ENCODE data around the gene CDH23. TPM values are rescaled to one million over a fixed set of nuclear protein-coding genes. Genes with fewer than 3 reads are reported as not detected.

Gene CDH23
- total RNA-seq, 1 donor: 0.36 TPM

DNA sequence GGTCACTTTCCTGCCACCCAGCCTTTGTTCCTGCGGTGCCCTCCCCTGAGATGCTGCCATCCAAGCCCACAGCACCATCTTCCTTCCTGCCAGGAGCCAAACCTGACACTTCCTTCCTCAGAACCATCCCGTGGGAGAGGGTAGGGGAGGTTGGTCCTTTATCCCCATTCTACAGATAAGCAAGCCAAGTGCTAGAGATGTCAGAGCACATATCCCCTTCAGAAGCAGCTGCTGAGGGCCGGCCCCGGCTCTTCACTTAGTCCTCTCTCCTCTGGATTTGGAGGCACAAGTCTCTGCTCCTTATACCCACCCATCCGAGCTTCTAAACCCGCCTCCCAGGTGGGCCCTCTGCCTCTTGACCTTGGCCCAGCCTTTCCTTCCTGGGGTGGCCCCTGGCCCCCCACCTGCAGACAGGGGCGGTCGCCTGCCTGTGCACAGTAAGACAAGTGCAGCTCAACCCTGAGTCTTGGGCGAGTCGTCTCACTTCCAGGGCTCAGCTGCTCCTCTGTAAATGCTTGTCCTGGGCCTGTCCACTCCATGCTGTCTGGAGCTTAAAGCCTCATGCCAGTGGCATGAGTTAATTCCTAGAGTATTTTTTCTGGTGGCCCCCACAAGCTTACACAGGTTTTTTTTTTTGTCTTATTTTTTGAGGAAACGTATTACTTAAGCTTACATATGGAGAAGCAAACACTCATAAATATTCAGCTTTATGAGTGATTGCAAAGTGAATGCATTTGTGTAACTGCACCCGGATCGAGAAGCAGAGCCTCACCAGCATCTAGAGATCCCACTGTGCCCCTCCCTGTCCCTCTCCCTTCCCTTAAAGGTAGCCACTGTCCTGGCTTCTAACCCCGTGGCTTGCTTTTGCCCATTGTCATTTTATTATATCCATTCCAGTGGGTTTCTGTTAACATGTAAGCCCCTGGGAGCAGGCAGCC, 125.1 kb downstream of the CDH23 start:
- H3K4me1 ChIP-seq (ENCODE audit: insufficient read depth, low read length): no peaks in the 10 kb centered on the region
- H2AFZ ChIP-seq (ENCODE audit: low read length): no peak overlapping the region
- TF ChIP-seq, protein P1, sequence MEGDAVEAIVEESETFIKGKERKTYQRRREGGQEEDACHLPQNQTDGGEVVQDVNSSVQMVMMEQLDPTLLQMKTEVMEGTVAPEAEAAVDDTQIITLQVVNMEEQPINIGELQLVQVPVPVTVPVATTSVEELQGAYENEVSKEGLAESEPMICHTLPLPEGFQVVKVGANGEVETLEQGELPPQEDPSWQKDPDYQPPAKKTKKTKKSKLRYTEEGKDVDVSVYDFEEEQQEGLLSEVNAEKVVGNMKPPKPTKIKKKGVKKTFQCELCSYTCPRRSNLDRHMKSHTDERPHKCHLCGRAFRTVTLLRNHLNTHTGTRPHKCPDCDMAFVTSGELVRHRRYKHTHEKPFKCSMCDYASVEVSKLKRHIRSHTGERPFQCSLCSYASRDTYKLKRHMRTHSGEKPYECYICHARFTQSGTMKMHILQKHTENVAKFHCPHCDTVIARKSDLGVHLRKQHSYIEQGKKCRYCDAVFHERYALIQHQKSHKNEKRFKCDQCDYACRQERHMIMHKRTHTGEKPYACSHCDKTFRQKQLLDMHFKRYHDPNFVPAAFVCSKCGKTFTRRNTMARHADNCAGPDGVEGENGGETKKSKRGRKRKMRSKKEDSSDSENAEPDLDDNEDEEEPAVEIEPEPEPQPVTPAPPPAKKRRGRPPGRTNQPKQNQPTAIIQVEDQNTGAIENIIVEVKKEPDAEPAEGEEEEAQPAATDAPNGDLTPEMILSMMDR (IDR thresholded peaks at IDR 0.05; ENCODE audit: extremely low read depth, low read depth, low read length): no peak
- H4K20me1 ChIP-seq (ENCODE audit: insufficient read depth, low read length): no peaks in the 10 kb centered on the region
- no peak overlapping the region for H3K4me2 ChIP-seq (ENCODE audit: insufficient read depth, low read length)
- H3K79me2 ChIP-seq (ENCODE audit: insufficient read depth, low read length): no peaks in the 10 kb centered on the region
- H3K36me3 ChIP-seq (ENCODE audit: insufficient read depth, low read length): no peaks in the 10 kb centered on the region
- peak; percentile 54 for DNase-seq (ENCODE audit: insufficient read length, low spot score, missing footprints)
- peaks cover 20% of the 10 kb centered on the region for H3K27me3 ChIP-seq (ENCODE audit: insufficient read depth, low read length)
- H3K9me3 ChIP-seq (ENCODE audit: low read depth, low read length): no peaks in the 10 kb centered on the region
- H3K27ac ChIP-seq (ENCODE audit: low read depth, low read length): no peak overlapping the region
- no peak overlapping the region for H3K4me3 ChIP-seq (ENCODE audit: insufficient read depth, low read length)

DNA sequence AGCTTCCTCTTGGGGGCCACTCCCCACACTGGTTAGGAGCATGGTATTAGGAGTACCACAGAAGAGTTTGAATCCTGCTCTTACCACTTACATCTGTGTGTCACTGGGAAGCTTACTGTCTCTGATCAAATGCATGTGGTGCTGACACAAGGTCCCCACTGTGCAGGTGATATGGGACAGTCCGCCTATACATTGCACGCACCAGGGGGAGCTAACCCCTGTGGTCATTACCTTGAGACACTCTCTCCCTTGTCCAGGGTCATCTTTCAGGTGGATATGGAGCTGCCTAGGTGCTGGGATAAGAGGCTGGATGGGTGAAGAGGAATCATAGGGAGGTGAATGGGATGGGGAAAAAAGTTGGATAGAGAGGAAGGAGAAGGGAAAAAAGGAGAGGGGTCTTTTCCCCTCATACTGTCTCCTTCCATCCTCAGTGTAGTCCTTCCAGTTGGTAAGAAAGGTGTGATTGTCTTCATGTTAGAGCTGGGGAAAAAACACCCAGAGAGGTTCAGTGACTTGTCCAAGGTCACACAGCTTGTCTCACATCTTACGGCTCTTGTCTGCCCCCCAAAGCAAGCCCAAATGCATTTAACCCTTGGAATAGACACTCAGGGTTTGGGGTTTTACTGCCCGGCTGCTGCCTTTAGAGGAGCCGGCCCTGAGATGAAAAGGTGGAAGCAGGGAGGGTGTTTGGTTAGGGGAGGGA, 125.9 kb downstream of the CDH23 start:
- Histone ChIP-seq H3K4me3 (ENCODE audit: insufficient read depth, low read length) (no peak overlapping the region), H3K79me2 (ENCODE audit: insufficient read depth, low read length) (no peaks in the 10 kb centered on the region), H3K36me3 (ENCODE audit: insufficient read depth, low read length) (no peaks in the 10 kb centered on the region), H3K27me3 (ENCODE audit: insufficient read depth, low read length) (peaks cover 20% of the 10 kb centered on the region), H3K27ac (ENCODE audit: low read depth, low read length) (no peak overlapping the region), H2AFZ (ENCODE audit: low read length) (no peak overlapping the region), H3K4me1 (ENCODE audit: insufficient read depth, low read length) (no peaks in the 10 kb centered on the region), H4K20me1 (ENCODE audit: insufficient read depth, low read length) (no peaks in the 10 kb centered on the region), H3K4me2 (ENCODE audit: insufficient read depth, low read length) (no peak overlapping the region), H3K9me3 (ENCODE audit: low read depth, low read length) (no peaks in the 10 kb centered on the region)
- DNase-seq (ENCODE audit: insufficient read length, low spot score, missing footprints): no peak
- TF ChIP-seq, protein P1 (IDR thresholded peaks at IDR 0.05; ENCODE audit: extremely low read depth, low read depth, low read length): no peak

DNA sequence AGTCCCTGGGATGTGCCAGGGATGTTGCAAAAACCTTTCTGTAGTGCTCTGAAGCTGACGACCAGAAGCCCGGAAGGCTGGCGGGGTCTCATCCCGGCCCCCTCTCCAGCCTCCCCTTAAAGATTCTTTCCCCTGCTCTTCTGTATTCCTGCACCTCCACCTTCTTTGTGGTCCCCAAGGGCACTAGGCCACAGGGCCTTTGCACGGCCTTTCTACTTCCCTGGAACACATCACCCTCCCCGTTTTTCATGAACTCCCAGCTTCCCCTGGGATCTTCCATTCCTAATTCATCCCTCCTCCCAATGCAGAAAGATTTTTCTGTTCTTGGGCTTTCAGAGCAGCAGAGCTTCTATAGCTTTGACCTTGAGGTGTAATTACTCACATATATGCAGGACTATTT, 127.0 kb downstream of the CDH23 start:
- TF ChIP-seq, protein P1 (IDR thresholded peaks at IDR 0.05; ENCODE audit: extremely low read depth, low read depth, low read length): no peak
- H2AFZ ChIP-seq (ENCODE audit: low read length): no peak overlapping the region
- no peaks in the 10 kb centered on the region for H4K20me1 ChIP-seq (ENCODE audit: insufficient read depth, low read length)
- H3K27ac ChIP-seq (ENCODE audit: low read depth, low read length): no peak overlapping the region
- H3K9me3 ChIP-seq (ENCODE audit: low read depth, low read length): no peaks in the 10 kb centered on the region
- H3K4me1 ChIP-seq (ENCODE audit: insufficient read depth, low read length): no peaks in the 10 kb centered on the region
- H3K27me3 ChIP-seq (ENCODE audit: insufficient read depth, low read length): peaks cover 20% of the 10 kb centered on the region
- peak; percentile 48 for DNase-seq (ENCODE audit: insufficient read length, low spot score, missing footprints)
- H3K79me2 ChIP-seq (ENCODE audit: insufficient read depth, low read length): no peaks in the 10 kb centered on the region
- H3K4me3 ChIP-seq (ENCODE audit: insufficient read depth, low read length): no peak overlapping the region
- no peaks in the 10 kb centered on the region for H3K36me3 ChIP-seq (ENCODE audit: insufficient read depth, low read length)
- H3K4me2 ChIP-seq (ENCODE audit: insufficient read depth, low read length): no peak overlapping the region

DNA sequence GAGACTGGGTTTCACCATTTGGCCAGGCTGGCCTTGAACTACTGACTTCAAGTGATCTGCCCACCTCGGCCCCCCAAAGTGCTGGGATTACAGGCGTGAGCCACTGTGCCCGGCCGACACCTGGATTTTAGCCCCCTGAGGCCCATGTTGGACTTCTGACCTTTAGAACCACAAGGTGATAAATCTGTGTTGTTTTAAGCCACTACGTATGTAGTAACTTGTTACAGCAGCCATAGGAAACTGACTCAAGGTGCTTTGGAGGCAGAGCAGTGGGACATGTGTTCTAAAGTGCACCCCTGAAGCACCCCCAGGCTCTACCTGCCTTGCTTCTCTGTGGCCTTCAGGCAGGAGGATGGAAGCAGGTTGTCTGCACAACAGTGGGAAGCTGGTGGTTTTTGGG, 128.4 kb downstream of the CDH23 start:
- Histone ChIP-seq H3K4me1 (ENCODE audit: insufficient read depth, low read length) (no peaks in the 10 kb centered on the region), H3K4me2 (ENCODE audit: insufficient read depth, low read length) (no peak overlapping the region), H4K20me1 (ENCODE audit: insufficient read depth, low read length) (no peaks in the 10 kb centered on the region), H2AFZ (ENCODE audit: low read length) (no peak overlapping the region), H3K79me2 (ENCODE audit: insufficient read depth, low read length) (no peaks in the 10 kb centered on the region), H3K27me3 (ENCODE audit: insufficient read depth, low read length) (peaks cover 20% of the 10 kb centered on the region), H3K4me3 (ENCODE audit: insufficient read depth, low read length) (no peak overlapping the region), H3K9me3 (ENCODE audit: low read depth, low read length) (no peaks in the 10 kb centered on the region), H3K36me3 (ENCODE audit: insufficient read depth, low read length) (no peaks in the 10 kb centered on the region), H3K27ac (ENCODE audit: low read depth, low read length) (no peak overlapping the region)
- no peak for DNase-seq (ENCODE audit: insufficient read length, low spot score, missing footprints)
- TF ChIP-seq, protein P1 (IDR thresholded peaks at IDR 0.05; ENCODE audit: extremely low read depth, low read depth, low read length): no peak
